ENCODE data around the gene KCNK4.

Gene KCNK4

DNA sequence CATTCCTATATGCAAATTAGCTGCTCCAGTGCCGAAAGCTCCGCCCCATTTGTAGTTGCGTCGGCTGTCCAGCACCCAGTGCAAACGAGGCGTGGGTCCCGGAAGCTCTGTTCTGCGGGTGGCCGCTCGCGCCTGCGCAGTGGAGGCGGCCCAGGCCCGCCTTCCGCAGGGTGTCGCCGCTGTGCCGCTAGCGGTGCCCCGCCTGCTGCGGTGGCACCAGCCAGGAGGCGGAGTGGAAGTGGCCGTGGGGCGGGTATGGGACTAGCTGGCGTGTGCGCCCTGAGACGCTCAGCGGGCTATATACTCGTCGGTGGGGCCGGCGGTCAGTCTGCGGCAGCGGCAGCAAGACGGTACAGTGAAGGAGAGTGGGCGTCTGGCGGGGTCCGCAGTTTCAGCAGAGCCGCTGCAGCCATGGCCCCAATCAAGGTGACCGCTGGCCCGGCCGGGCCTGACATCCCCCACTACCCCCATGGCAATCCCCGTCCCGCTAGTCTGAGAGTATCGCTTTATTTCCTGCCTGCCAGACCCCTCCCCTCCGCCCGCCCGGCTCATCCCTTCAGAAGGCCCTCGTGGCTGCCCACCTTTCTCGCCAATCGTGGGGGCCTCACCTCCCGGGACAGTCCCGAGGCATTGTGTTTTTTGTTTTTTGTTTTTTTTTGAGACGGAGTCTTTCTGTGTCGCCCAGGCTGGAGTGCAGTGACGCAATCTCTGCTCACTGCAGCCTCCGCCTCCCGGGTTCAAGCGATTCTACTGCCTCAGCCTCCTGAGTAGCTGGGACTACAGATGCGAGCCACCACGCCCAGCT, 27.1 kb downstream of the KCNK4 start, which contains the start of gene PRDX5:
Gene PRDX5 (plus strand): TSS at position 161 of the 805 bp plus-strand sequence. CDS start 95 bp downstream, at position 256.
- TF ChIP-seq, protein P1, sequence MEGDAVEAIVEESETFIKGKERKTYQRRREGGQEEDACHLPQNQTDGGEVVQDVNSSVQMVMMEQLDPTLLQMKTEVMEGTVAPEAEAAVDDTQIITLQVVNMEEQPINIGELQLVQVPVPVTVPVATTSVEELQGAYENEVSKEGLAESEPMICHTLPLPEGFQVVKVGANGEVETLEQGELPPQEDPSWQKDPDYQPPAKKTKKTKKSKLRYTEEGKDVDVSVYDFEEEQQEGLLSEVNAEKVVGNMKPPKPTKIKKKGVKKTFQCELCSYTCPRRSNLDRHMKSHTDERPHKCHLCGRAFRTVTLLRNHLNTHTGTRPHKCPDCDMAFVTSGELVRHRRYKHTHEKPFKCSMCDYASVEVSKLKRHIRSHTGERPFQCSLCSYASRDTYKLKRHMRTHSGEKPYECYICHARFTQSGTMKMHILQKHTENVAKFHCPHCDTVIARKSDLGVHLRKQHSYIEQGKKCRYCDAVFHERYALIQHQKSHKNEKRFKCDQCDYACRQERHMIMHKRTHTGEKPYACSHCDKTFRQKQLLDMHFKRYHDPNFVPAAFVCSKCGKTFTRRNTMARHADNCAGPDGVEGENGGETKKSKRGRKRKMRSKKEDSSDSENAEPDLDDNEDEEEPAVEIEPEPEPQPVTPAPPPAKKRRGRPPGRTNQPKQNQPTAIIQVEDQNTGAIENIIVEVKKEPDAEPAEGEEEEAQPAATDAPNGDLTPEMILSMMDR (IDR thresholded peaks at IDR 0.05; ENCODE audit: control insufficient read depth, extremely low read depth, insufficient read depth), result peak; percentile 50
- peak within 1 kb of the TSS; percentile 83 for H3K4me3 ChIP-seq (ENCODE audit: low read depth, low read length)
- peak; percentile 92 for DNase-seq (ENCODE audit: low read depth)

DNA sequence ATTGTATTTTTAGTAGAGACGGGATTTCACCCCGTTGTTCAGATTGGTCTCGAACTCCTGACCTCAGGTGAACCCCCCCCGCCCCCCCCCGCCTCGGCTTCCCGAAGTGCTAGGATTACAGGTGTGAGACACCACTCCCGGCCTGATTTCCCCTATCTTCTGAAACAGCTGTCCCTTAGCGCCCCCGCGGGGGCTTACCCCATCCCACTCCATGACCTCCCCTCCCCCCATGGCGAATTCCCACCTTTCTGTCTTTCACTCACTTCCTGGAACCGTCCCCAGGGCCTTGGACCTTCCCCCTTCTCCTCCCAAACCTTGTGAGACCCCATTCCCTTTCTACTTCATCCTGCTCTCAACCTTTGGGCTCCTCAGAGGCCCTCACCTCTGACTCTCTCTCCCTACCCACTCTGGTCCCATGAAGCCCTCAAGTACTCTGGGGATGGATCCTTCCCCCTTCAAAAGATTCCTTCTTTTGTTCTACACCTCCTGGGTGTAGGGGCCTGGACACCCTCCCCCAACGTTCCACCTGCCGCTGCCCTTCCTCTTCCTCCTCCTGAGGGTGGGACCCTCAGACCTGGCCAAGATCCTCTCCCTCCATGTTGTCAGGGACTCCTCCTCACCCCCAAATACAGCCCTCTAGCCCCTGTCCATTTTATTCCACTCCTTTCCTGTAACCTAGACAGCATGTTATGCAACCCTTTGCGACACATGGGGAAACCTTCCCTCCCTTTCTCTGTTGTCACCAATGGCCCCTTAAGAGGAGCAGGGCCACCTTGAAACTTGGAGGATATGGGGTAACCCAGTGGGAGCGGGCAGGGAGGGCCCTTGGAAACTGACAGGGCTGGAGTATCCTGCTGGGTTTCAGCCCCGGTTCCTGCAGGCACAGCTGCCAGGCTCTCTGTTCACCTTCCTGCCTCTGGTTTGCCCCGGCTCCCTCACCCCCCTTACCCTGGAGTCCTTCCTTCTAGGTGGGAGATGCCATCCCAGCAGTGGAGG, 28.0 kb downstream of the KCNK4 start:
- peak overlapping the region; percentile 83 for H3K4me3 ChIP-seq (ENCODE audit: low read depth, low read length)
- TF ChIP-seq, protein P1 (IDR thresholded peaks at IDR 0.05; ENCODE audit: control insufficient read depth, extremely low read depth, insufficient read depth), result no peak
- no peak for DNase-seq (ENCODE audit: low read depth)

DNA sequence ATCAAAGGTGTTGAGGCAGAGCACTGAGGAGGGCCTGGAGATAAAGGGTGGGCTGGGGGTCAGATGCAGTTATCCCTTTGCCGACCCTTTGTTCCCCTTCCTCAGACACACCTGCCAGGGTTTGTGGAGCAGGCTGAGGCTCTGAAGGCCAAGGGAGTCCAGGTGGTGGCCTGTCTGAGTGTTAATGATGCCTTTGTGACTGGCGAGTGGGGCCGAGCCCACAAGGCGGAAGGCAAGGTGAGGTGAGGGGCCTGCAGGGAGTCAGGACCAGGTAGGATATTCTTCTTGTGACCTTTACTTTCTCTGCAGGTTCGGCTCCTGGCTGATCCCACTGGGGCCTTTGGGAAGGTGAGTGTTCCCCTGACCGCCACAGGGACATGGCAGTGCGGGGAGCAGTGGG, 29.5 kb downstream of the KCNK4 start:
- TF ChIP-seq, protein P1 (IDR thresholded peaks at IDR 0.05; ENCODE audit: control insufficient read depth, extremely low read depth, insufficient read depth), result no peak
- H3K4me3 ChIP-seq (ENCODE audit: low read depth, low read length), result no peak overlapping the region
- DNase-seq (ENCODE audit: low read depth), result no peak

DNA sequence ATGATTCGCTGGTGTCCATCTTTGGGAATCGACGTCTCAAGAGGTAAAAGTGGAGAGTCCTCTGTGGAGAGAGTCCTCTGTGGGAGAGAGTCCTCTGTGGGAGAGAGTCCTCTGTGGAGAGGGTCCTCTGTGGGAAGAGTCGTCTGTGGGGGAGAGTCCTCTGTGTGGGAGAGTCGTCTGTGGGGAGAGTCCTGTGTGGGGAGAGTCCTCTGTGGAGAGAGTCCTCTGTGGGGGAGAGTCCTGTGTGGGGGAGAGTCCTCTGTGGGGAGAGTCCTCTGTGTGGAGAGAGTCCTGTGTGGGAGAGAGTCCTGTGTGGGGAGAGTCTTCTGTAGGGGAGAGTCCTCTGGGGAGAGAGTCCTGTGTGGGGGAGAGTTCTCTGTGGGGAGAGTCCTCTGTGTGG, 29.9 kb downstream of the KCNK4 start:
- H3K4me3 ChIP-seq (ENCODE audit: low read depth, low read length), result no peak overlapping the region
- TF ChIP-seq, protein P1 (IDR thresholded peaks at IDR 0.05; ENCODE audit: control insufficient read depth, extremely low read depth, insufficient read depth), result no peak
- no peak for DNase-seq (ENCODE audit: low read depth)

DNA sequence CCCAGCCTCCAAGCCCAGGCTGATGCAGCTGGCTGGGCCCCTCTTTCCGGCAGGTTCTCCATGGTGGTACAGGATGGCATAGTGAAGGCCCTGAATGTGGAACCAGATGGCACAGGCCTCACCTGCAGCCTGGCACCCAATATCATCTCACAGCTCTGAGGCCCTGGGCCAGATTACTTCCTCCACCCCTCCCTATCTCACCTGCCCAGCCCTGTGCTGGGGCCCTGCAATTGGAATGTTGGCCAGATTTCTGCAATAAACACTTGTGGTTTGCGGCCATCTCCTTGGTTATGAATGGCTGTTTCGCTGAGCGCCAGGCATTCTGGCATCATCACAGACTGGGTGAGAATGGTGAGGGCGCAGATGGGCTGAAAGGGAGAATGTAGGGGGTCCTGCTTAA, 30.4 kb downstream of the KCNK4 start:
- TF ChIP-seq, protein P1 (IDR thresholded peaks at IDR 0.05; ENCODE audit: control insufficient read depth, extremely low read depth, insufficient read depth), result no peak
- no peak for DNase-seq (ENCODE audit: low read depth)

DNA sequence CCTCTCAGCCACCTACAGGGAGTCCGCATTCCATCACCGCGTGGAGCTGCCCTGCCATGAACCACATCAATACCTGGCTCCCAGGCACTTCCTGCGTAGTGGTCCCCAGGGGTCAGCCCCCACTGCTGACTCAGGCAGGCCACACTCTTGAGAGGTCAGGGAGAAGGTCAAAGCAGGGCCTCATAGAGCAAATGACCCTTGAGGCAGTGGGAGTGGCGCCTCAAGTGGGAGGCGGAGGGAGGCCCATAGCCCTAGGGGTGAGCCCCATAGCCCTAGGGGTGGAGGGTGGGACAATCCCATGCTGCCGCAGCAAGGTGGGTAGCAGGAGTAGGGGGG, 31.8 kb downstream of the KCNK4 start:
- no peak for DNase-seq (ENCODE audit: low read depth)
- TF ChIP-seq, protein P1 (IDR thresholded peaks at IDR 0.05; ENCODE audit: control insufficient read depth, extremely low read depth, insufficient read depth), result no peak
- H3K4me3 ChIP-seq (ENCODE audit: low read depth, low read length), result no peak overlapping the region

More for the DNA sequence above, 30.4 kb downstream of the KCNK4 start:
- no peak overlapping the region for H3K4me3 ChIP-seq (ENCODE audit: low read depth, low read length)

Measured in LNCaP clone FGC (cell line).